Bronchial epithelial cell (primary cell): ENCODE measurements around the gene PCCA. TPM values are rescaled to one million over a fixed set of nuclear protein-coding genes. Genes with fewer than 3 reads are reported as not detected.

Source experiments
- DNase-seq: peaks from one replicate; pipeline ENCODE4 v3.0.0-alpha.2; 2010; ENCODE audit warnings: low read depth
- FAIRE-seq: peaks from 2 replicates; lab custom pipeline; 2011; peaks lifted over from hg19 to GRCh38; lab: Jason Lieb, UNC
- H3K27me3 ChIP-seq: 2 replicates; pipeline ENCODE4 v1.5.1; 2011; ENCODE audit warnings: low read length; ENCODE audit not compliant: control insufficient read depth, insufficient read depth
- H3K36me3 ChIP-seq: 2 replicates; pipeline ENCODE4 v1.5.1; 2011; ENCODE audit warnings: low read length; ENCODE audit not compliant: control insufficient read depth, insufficient read depth
- H3K4me3 ChIP-seq: 2 replicates; pipeline ENCODE4 v1.5.1; 2011; ENCODE audit warnings: mild to moderate bottlenecking, low read depth, low read length, control low read depth
- total RNA-seq: library from RNA; depleted of rRNA; stranded (reverse); fragments of >200 nt; gene quantifications from 2 replicates; pipeline ENCODE4 v1.2.1, GENCODE V29; 2014
- TF ChIP-seq, protein P1 (sequence below): IDR thresholded peaks from 2 replicates; pipeline ENCODE4 v1.5.1; 2011; ENCODE audit warnings: mild to moderate bottlenecking, moderate library complexity, low read length, control low read depth, inconsistent platforms; ENCODE audit not compliant: insufficient read depth, severe bottlenecking

PCCA gene
- total RNA-seq, 1 donor from 2014 or later = 27.1 TPM

GRCh38 chr13:100339411-100339940 is 250.6 kb downstream of the PCCA start:
- Histone ChIP-seq H3K27me3 (no peaks in the 10 kb centered on the region), H3K36me3 (no peaks in the 10 kb centered on the region), H3K4me3 (no peak overlapping the region)
- no peak for FAIRE-seq
- no peak for DNase-seq
- TF ChIP-seq, protein P1, sequence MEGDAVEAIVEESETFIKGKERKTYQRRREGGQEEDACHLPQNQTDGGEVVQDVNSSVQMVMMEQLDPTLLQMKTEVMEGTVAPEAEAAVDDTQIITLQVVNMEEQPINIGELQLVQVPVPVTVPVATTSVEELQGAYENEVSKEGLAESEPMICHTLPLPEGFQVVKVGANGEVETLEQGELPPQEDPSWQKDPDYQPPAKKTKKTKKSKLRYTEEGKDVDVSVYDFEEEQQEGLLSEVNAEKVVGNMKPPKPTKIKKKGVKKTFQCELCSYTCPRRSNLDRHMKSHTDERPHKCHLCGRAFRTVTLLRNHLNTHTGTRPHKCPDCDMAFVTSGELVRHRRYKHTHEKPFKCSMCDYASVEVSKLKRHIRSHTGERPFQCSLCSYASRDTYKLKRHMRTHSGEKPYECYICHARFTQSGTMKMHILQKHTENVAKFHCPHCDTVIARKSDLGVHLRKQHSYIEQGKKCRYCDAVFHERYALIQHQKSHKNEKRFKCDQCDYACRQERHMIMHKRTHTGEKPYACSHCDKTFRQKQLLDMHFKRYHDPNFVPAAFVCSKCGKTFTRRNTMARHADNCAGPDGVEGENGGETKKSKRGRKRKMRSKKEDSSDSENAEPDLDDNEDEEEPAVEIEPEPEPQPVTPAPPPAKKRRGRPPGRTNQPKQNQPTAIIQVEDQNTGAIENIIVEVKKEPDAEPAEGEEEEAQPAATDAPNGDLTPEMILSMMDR = no peak

- no peaks in the 10 kb centered on the region for H3K36me3 ChIP-seq
- FAIRE-seq = no peak
- TF ChIP-seq, protein P1 = no peak
- DNase-seq = no peak
- H3K4me3 ChIP-seq = no peak overlapping the region
- H3K27me3 ChIP-seq = no peaks in the 10 kb centered on the region
Measured at GRCh38 chr13:100340865-100341264, 252.0 kb downstream of the PCCA start.

DNA sequence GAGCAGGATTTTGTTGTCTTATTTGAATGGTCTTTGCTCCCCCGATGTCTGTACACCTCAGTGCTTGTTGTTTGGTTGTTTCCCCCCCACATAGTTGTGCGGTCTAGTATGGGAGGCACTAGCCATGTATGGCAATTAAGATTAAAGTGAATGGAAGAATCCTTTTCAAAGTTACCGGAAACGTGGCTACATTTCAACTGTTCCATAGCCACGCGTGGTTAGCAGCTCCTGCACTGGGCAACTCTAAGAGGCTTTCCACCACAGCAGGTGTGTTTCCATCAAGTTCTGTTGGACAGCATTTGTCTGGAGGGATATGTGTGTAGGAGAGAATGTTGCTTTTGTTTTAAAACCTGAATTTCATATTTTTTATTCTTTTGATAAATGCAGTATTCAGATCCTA is 252.4 kb downstream of the PCCA start:
- FAIRE-seq (no peak), DNase-seq (no peak)
- TF ChIP-seq, protein P1 = no peak
- no peaks in the 10 kb centered on the region for H3K27me3 ChIP-seq
- H3K4me3 ChIP-seq = no peak overlapping the region
- no peaks in the 10 kb centered on the region for H3K36me3 ChIP-seq

- FAIRE-seq (no peak), DNase-seq (no peak)
- Histone ChIP-seq H3K36me3 (no peaks in the 10 kb centered on the region), H3K4me3 (no peak overlapping the region), H3K27me3 (no peaks in the 10 kb centered on the region)
- TF ChIP-seq, protein P1 = no peak
Measured at GRCh38 chr13:100344544-100344943, 255.7 kb downstream of the PCCA start.

GRCh38 chr13:100347968-100348367 is 259.1 kb downstream of the PCCA start:
- Histone ChIP-seq H3K4me3 (no peak overlapping the region), H3K27me3 (no peaks in the 10 kb centered on the region), H3K36me3 (no peaks in the 10 kb centered on the region)
- FAIRE-seq = peak; percentile 91
- TF ChIP-seq, protein P1 = no peak
- peak; percentile 39 for DNase-seq

GRCh38 chr13:100349594-100349993 is 260.7 kb downstream of the PCCA start:
- Histone ChIP-seq H3K27me3 (no peaks in the 10 kb centered on the region), H3K36me3 (no peaks in the 10 kb centered on the region), H3K4me3 (no peak overlapping the region)
- FAIRE-seq (no peak), DNase-seq (no peak)
- TF ChIP-seq, protein P1 = no peak
